SHP77 treated with DMSO at 0.1 percent for 48 hours (cell line): ENCODE measurements around the gene SHANK2.

Experiments
- DNase-seq: peaks from one replicate; lab custom pipeline; 2025; lab: John Stamatoyannopoulos, UW

SHANK2 gene

GRCh38 chr11:71202598-71202944 lies 49.8 kb downstream of the SHANK2 start:
- DNase-seq = no peak
